BJ (cell line): ENCODE results near the gene SLC6A6. TPM values are rescaled to one million over a fixed set of nuclear protein-coding genes. Genes with fewer than 3 reads are reported as not detected.

ENCODE experiments used
- CTCF ChIA-PET: fragments of 350-600 bp; formaldehyde crosslinking; extraction: SDS; loops from one replicate; lab custom pipeline; 2021; ENCODE audit warnings: antibody characterized with exemption, inconsistent platforms; lab: Yijun Ruan, JAX
- POLR2A ChIA-PET: fragments of 300-600 bp; sonication (Branson Sonifier 250); formaldehyde crosslinking; extraction: SDS; loops from one replicate; lab custom pipeline; 2021; ENCODE audit warnings: antibody characterized with exemption; lab: Charles Lee
- DNase-seq: peaks from one replicate; pipeline ENCODE4 v3.0.0-alpha.2; 2011; ENCODE audit warnings: low read depth
- H3K27me3 ChIP-seq: 2 replicates; pipeline ENCODE4 v1.6.0; 2011; ENCODE audit warnings: low read length; ENCODE audit not compliant: control insufficient read depth, insufficient read depth
- H3K36me3 ChIP-seq: 2 replicates; pipeline ENCODE4 v1.5.1; 2011; ENCODE audit warnings: low read length; ENCODE audit not compliant: control insufficient read depth, insufficient read depth
- H3K4me3 ChIP-seq: 2 replicates; pipeline ENCODE4 v1.5.1; 2011; ENCODE audit warnings: low read depth, mild to moderate bottlenecking, control low read depth, low read length
- polyA plus RNA-seq: library from polyadenylated mRNA; depleted of rRNA; stranded (reverse); fragments of >200 nt; gene quantifications from 2 replicates; pipeline ENCODE4 v1.2.3, GENCODE V29; 2011
- TF ChIP-seq, protein P1 (sequence below): IDR thresholded peaks from 2 replicates; pipeline ENCODE4 v1.5.1; 2011; ENCODE audit warnings: low read depth, mild to moderate bottlenecking, control low read depth, inconsistent platforms, low read length, moderate library complexity; ENCODE audit not compliant: insufficient read depth

Gene SLC6A6
- polyA plus RNA-seq, 1 experiment: 114 TPM

DNA sequence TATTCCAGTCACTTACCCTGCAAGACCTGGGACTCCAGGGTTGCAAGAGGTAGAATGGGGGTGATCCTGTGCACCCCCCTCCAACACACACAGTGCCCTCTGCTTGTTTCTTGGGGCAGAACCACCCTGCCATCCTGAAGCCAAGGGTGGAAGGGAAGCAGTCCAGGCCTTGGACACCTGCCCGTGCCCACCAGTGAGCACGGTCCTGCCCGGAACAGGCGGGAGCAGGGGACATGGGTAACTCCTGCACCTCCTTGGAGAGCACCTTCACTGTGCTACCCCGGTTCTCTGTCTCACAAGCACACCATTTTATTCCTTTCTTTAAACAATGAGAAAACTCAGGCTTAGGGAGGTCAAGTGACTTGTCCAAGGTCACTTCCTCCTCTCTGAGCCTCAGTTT, 57.0 kb downstream of the SLC6A6 start:
- no peak for DNase-seq
- ChIA-PET CTCF (interaction anchor here (0.9 to 7.2 kb wide), 4 partner anchors 9 to 256 kb away, joined by 4 to 62 read pairs (median 10); no protein-coding TSS in a partner anchor), POLR2A (no interaction called here)
- Histone ChIP-seq H3K27me3 (no peaks in the 10 kb centered on the region), H3K36me3 (peaks cover 57% of the 10 kb centered on the region), H3K4me3 (no peak overlapping the region)
- TF ChIP-seq, protein P1, sequence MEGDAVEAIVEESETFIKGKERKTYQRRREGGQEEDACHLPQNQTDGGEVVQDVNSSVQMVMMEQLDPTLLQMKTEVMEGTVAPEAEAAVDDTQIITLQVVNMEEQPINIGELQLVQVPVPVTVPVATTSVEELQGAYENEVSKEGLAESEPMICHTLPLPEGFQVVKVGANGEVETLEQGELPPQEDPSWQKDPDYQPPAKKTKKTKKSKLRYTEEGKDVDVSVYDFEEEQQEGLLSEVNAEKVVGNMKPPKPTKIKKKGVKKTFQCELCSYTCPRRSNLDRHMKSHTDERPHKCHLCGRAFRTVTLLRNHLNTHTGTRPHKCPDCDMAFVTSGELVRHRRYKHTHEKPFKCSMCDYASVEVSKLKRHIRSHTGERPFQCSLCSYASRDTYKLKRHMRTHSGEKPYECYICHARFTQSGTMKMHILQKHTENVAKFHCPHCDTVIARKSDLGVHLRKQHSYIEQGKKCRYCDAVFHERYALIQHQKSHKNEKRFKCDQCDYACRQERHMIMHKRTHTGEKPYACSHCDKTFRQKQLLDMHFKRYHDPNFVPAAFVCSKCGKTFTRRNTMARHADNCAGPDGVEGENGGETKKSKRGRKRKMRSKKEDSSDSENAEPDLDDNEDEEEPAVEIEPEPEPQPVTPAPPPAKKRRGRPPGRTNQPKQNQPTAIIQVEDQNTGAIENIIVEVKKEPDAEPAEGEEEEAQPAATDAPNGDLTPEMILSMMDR: no peak

DNA sequence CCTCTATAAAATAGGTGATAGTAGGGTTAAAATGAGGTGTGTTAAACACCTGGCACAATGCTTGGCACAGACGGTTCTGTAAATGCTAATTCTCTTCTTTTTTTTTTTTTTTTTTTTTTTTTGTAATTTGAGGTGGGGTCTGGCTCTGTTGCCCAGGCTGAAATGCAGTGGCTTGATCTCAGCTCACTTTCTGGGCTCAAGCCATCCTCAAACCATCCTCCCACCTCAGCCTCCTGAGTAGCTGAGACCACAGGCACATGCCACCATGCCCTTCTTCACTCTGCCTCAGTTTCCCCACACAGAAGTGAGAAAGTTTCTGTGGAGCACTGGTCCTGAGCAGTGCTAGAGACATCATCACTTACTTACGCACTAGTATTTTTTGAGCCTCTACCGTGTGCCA, 57.4 kb downstream of the SLC6A6 start:
- Histone ChIP-seq H3K4me3 (no peak overlapping the region), H3K27me3 (no peaks in the 10 kb centered on the region), H3K36me3 (peaks cover 57% of the 10 kb centered on the region)
- POLR2A ChIA-PET: no interaction called here
- TF ChIP-seq, protein P1: no peak
- CTCF ChIA-PET: interaction anchor here (1.6 to 7.2 kb wide), 3 partner anchors 199 to 256 kb away, joined by 3 to 62 read pairs (median 11); no protein-coding TSS in a partner anchor
- DNase-seq: no peak

DNA sequence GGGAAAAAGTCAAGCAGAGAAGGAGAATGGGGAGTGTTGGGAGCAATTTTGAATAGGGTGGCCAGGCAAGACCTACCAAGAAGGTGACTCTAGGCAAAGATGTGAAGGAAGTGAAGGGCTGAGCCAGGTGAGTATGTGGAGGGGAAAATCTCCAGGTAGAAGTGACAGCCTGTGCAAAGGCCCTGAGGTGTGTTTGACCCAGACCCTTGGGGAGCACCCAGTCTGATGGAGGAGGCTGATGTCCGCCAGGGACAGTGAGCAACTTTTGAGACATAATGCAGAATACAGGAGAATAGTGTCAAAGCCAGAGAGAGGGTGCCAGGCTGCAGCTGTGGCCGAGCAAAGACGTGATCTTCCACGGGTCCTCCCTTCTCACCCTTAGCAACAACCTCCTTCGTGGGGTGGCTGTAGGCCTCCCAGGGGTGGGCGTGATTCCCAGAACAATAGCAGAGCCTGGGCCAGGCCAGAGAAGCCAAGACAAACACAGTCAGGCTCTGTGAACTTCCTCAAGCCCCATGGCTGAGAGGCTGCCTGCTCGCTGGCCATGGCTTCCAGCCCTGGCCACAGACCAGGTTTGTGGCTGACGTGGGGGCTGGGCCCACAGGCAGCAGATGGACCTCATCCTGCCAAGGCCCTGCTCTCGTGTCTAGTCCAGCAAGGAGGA, 58.1 kb downstream of the SLC6A6 start:
- H3K36me3 ChIP-seq: peaks cover 56% of the 10 kb centered on the region
- POLR2A ChIA-PET: no interaction called here
- CTCF ChIA-PET: interaction anchor here (0.9 to 7.2 kb wide), 9 partner anchors 8 to 291 kb away, joined by 3 to 62 read pairs (median 4); no protein-coding TSS in a partner anchor
- H3K4me3 ChIP-seq: no peak overlapping the region
- H3K27me3 ChIP-seq: no peaks in the 10 kb centered on the region
- peak; percentile 87 for DNase-seq
- TF ChIP-seq, protein P1: no peak

DNA sequence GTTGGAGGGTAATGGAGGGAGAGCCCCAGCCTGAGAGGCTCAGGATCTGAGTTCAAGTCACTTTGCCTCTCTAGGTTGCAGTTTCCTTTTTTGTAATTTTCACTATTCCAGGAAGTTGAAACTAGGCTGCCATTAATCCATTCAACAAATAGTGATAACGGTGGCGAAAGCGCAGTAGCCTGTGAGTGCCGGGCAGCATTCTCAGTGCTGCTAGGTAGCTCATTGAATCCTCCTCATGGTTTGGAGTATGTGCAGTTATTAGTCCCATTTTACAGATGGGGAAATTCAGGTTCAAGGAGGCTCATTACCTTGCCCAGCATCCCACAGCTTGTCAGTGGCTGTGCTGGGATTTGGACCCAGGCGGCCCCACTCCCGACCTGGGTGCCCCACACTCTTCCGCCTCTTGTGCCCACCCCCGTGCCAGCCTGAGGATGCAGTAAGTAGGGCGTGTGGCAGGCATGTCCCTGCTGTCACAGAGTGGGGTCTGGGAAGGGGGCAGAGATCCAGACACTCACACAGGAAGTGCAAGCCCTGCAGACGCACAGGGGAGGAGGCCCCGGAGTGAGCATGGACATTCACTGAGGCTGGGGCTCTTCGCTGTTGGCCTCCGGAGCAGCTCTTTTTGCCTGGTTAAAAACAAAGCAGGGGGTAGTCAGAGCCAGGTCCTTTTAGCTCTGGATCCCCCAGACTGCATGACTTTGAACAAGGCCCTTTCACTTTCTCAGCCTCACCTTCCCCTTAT, 58.8 kb downstream of the SLC6A6 start:
- DNase-seq: no peak
- ChIA-PET POLR2A (no interaction called here), CTCF (interaction anchor here (0.7 to 7.2 kb wide), 15 partner anchors 9 to 803 kb away, joined by 3 to 62 read pairs (median 3); no protein-coding TSS in a partner anchor)
- TF ChIP-seq, protein P1: no peak
- Histone ChIP-seq H3K4me3 (no peak overlapping the region), H3K36me3 (peaks cover 52% of the 10 kb centered on the region), H3K27me3 (no peaks in the 10 kb centered on the region)

DNA sequence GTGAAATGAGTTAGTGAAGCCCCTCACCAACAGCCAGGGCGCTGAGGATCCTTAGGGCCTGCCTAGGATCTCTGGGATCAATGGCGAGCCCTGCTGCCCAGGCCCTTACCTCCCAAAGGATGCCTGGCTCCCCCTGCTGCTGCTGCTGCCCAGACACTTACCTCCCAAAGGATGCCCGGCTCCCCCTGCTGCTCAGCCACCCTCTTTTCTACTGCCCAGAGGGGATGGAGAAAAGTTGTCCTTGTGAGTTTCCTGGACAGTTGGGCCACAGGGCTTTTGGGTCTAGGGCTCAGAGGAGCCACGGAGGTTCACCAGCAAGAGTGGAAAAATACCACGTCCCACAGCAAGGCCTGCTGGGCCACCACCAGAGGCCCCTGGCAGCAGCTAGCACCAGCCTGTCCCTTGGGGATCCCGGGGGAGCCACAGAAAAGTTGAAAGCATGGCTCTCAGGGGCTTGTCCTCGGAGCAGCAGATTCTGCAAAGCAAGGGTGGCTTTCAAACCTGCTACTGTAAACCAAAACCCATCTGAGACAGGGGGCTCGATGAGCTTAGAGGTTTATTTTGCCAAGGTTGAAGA, 59.4 kb downstream of the SLC6A6 start:
- no peak for DNase-seq
- ChIA-PET CTCF (interaction anchor here (0.6 to 7.2 kb wide), 17 partner anchors 9 to 804 kb away, joined by 3 to 62 read pairs (median 4); no protein-coding TSS in a partner anchor), POLR2A (no interaction called here)
- Histone ChIP-seq H3K36me3 (peaks cover 54% of the 10 kb centered on the region), H3K4me3 (no peak overlapping the region), H3K27me3 (no peaks in the 10 kb centered on the region)
- TF ChIP-seq, protein P1: peak; percentile 66
